ENCODE measurements around the gene SLC45A1. TPM values are rescaled to one million over a fixed set of nuclear protein-coding genes. Genes with fewer than 3 reads are reported as not detected.
"Not testable (repeated sequence)": the region's sequence is repeated elsewhere in the genome, so short reads cannot be mapped to it uniquely, and the experiment has no call there.

Gene SLC45A1
- total RNA-seq (2014; rRNA removed; shearing (Covaris generic)) = not detected in 2 replicates
- 0.29 and 0.42 TPM in 2 replicates for polyA plus RNA-seq (2015; cell fraction: cytosol; rRNA removed)
- polyA plus RNA-seq (2015; cell fraction: nucleus; rRNA removed) = 0.08 and 0.68 TPM in 2 replicates

- DNase-seq (ENCODE audit: low read depth) = no peak
Observed at GRCh38 chr1:8317647-8318381, at the start of gene SLC45A1. SLC45A1 (plus strand) TSS chr1:8318114; CDS start chr1:8324330, 6,216 bp downstream.

GRCh38 chr1:8273036-8273435 lies 44.9 kb upstream of the SLC45A1 start:
- DNase-seq (ENCODE audit: low read depth) = no peak

- DNase-seq (ENCODE audit: low read depth) = no peak
Observed at GRCh38 chr1:8274352-8274751, 43.6 kb upstream of the SLC45A1 start.

GRCh38 chr1:8276173-8276914 lies 41.6 kb upstream of the SLC45A1 start:
- no peak for DNase-seq (ENCODE audit: low read depth)

GRCh38 chr1:8276932-8277331 lies 41.0 kb upstream of the SLC45A1 start:
- no peak for DNase-seq (ENCODE audit: low read depth)

GRCh38 chr1:8278677-8279076 lies 39.2 kb upstream of the SLC45A1 start:
- DNase-seq (ENCODE audit: low read depth) = not testable (repeated sequence)

GRCh38 chr1:8281843-8282509 lies 35.9 kb upstream of the SLC45A1 start:
- no peak for DNase-seq (ENCODE audit: low read depth)

GRCh38 chr1:8283058-8283884 lies 34.6 kb upstream of the SLC45A1 start:
- DNase-seq (ENCODE audit: low read depth) = no peak

GRCh38 chr1:8284127-8284526 lies 33.8 kb upstream of the SLC45A1 start:
- DNase-seq (ENCODE audit: low read depth) = no peak

GRCh38 chr1:8285103-8285502 lies 32.8 kb upstream of the SLC45A1 start:
- no peak for DNase-seq (ENCODE audit: low read depth)

GRCh38 chr1:8285965-8286364 lies 31.9 kb upstream of the SLC45A1 start:
- no peak for DNase-seq (ENCODE audit: low read depth)

GRCh38 chr1:8293118-8293517 lies 24.8 kb upstream of the SLC45A1 start:
- no peak for DNase-seq (ENCODE audit: low read depth)

- no peak for DNase-seq (ENCODE audit: low read depth)
Observed at GRCh38 chr1:8293641-8294169, 24.2 kb upstream of the SLC45A1 start.

GRCh38 chr1:8294170-8294697 lies 23.7 kb upstream of the SLC45A1 start:
- no peak for DNase-seq (ENCODE audit: low read depth)

- no peak for DNase-seq (ENCODE audit: low read depth)
Observed at GRCh38 chr1:8297245-8297644, 20.7 kb upstream of the SLC45A1 start.

GRCh38 chr1:8299963-8300362 lies 18.0 kb upstream of the SLC45A1 start:
- DNase-seq (ENCODE audit: low read depth) = no peak

- no peak for DNase-seq (ENCODE audit: low read depth)
Observed at GRCh38 chr1:8302081-8302956, 15.6 kb upstream of the SLC45A1 start.

- DNase-seq (ENCODE audit: low read depth) = no peak
Observed at GRCh38 chr1:8303141-8303540, 14.8 kb upstream of the SLC45A1 start.

- no peak for DNase-seq (ENCODE audit: low read depth)
Observed at GRCh38 chr1:8303876-8304275, 14.0 kb upstream of the SLC45A1 start.

- DNase-seq (ENCODE audit: low read depth) = no peak
Observed at GRCh38 chr1:8307628-8308027, 10.3 kb upstream of the SLC45A1 start.
